SK-N-SH treated with all-trans-retinoic acid at 6 μM for 48 hours (cell line): ENCODE data around the gene LRRC2.

ENCODE experiments used
- ATAC-seq: fragments of 200-7000 bp; cut with Tn5 transposase; 3 replicates; pipeline ENCODE4 v1.9.1; 2020; ENCODE audit warnings: mild to moderate bottlenecking, moderate library complexity
- CSDC2 ChIP-seq: fragments of 250-450 bp; sonication (Bioruptor Pico); IDR thresholded peaks from 2 replicates; pipeline ENCODE4 v1.5.0; 2020; ENCODE audit warnings: mild to moderate bottlenecking, moderate library complexity
- CSRNP3 ChIP-seq: fragments of 250-450 bp; sonication (Bioruptor Pico); IDR thresholded peaks from 2 replicates; pipeline ENCODE4 v1.5.1; 2021; ENCODE audit warnings: mild to moderate bottlenecking, moderate library complexity
- OSR1 ChIP-seq: fragments of 250-450 bp; sonication (Bioruptor Pico); IDR thresholded peaks from 2 replicates; pipeline ENCODE4 v1.8.0; 2022; ENCODE audit warnings: moderate library complexity, mild to moderate bottlenecking, inconsistent platforms
- POU6F1 ChIP-seq: fragments of 250-450 bp; sonication (Bioruptor Pico); IDR thresholded peaks from 2 replicates; pipeline ENCODE4 v1.8.0; 2021; ENCODE audit warnings: low read depth, mild to moderate bottlenecking, moderate library complexity, borderline replicate concordance
- PPARA ChIP-seq: fragments of 250-450 bp; sonication (Bioruptor Pico); IDR thresholded peaks from 2 replicates; pipeline ENCODE4 v1.5.0; 2020; ENCODE audit warnings: mild to moderate bottlenecking, borderline replicate concordance
- RARB ChIP-seq: fragments of 250-450 bp; sonication (Bioruptor Pico); IDR thresholded peaks from 2 replicates; pipeline ENCODE4 v1.8.0; 2021; ENCODE audit warnings: mild to moderate bottlenecking, moderate library complexity
- SNAI2 ChIP-seq: fragments of 250-450 bp; sonication (Bioruptor Pico); IDR thresholded peaks from 2 replicates; pipeline ENCODE4 v1.5.0; 2020; ENCODE audit warnings: mild to moderate bottlenecking, moderate library complexity
- TOX ChIP-seq: fragments of 250-450 bp; sonication (Bioruptor Pico); IDR thresholded peaks from 2 replicates; pipeline ENCODE4 v1.8.0; 2021; ENCODE audit warnings: mild to moderate bottlenecking, moderate library complexity, borderline replicate concordance
- TSHZ2 ChIP-seq: fragments of 250-450 bp; sonication (Bioruptor Pico); IDR thresholded peaks from 2 replicates; pipeline ENCODE4 v1.5.0; 2020; ENCODE audit warnings: mild to moderate bottlenecking, moderate library complexity
- ZC3H10 ChIP-seq: fragments of 250-450 bp; sonication (Bioruptor Pico); IDR thresholded peaks from 2 replicates; pipeline ENCODE4 v1.5.1; 2021; ENCODE audit warnings: mild to moderate bottlenecking, moderate library complexity
- ZFP3 ChIP-seq: fragments of 250-450 bp; sonication (Bioruptor Pico); IDR thresholded peaks from 2 replicates; pipeline ENCODE4 v1.5.0; 2020; ENCODE audit warnings: mild to moderate bottlenecking, moderate library complexity
- ZFP30 ChIP-seq: fragments of 450-650 bp; formaldehyde crosslinking; IDR thresholded peaks from 2 replicates; pipeline ENCODE4 v1.5.0; 2022; ENCODE audit warnings: mild to moderate bottlenecking, moderate library complexity
- ZNF565 ChIP-seq: fragments of 450-650 bp; formaldehyde crosslinking; conservative IDR thresholded peaks from 2 replicates; pipeline ENCODE4 v1.5.0; 2020; ENCODE audit warnings: low read depth, mild to moderate bottlenecking, moderate library complexity
- ZNF70 ChIP-seq: fragments of 450-650 bp; formaldehyde crosslinking; IDR thresholded peaks from 2 replicates; pipeline ENCODE4 v1.5.0; 2020; ENCODE audit warnings: mild to moderate bottlenecking, moderate library complexity
- ZNF8 ChIP-seq: fragments of 450-650 bp; formaldehyde crosslinking; IDR thresholded peaks from 2 replicates; pipeline ENCODE4 v1.5.0; 2020; ENCODE audit warnings: mild to moderate bottlenecking, moderate library complexity
- TF ChIP-seq, protein P1 (sequence below): fragments of 250-450 bp; sonication (Bioruptor Pico); IDR thresholded peaks from 2 replicates; pipeline ENCODE4 v1.8.0; 2020; ENCODE audit warnings: mild to moderate bottlenecking, moderate library complexity, borderline replicate concordance
- TF ChIP-seq, protein P2 (sequence below): fragments of 250-450 bp; sonication (Bioruptor Pico); IDR thresholded peaks from 2 replicates; pipeline ENCODE4 v1.5.1; 2020; ENCODE audit warnings: low read depth, mild to moderate bottlenecking, moderate library complexity

The LRRC2 gene

GRCh38 chr3:46595819-46596314, 29.8 kb upstream of the LRRC2 start:
- TF ChIP-seq SNAI2 (no peak), PPARA (CRISPR knock-in tag) (no peak), TSHZ2 (CRISPR knock-in tag) (no peak), ZNF70 (CRISPR knock-in tag) (no peak), TOX (CRISPR knock-in tag) (no peak)

DNA sequence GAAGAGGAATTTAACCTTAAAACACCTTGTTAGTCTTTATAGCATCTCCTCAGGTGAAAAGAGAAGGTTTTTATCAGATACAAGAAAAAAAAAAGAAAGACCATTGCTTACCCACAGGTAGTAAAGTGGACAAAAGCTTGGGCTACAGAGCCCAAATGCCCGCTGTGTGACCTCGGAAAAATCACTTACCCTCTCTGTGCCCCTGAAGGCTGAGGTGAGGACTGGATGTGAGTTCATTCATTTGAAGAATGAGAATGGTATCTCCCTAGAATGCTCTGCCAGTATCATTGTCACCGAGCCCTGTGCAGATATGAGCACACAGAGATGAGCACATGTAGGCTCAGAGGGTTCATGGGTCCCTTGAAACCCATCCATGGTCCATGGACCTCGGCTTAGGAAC, 28.6 kb upstream of the LRRC2 start:
- no peak for TF ChIP-seq TSHZ2 (CRISPR knock-in tag)
- no peak for TF ChIP-seq CSDC2 (CRISPR knock-in tag)
- TF ChIP-seq ZNF565 (CRISPR knock-in tag): no peak
- no peak for TF ChIP-seq SNAI2
- TF ChIP-seq, protein P1, sequence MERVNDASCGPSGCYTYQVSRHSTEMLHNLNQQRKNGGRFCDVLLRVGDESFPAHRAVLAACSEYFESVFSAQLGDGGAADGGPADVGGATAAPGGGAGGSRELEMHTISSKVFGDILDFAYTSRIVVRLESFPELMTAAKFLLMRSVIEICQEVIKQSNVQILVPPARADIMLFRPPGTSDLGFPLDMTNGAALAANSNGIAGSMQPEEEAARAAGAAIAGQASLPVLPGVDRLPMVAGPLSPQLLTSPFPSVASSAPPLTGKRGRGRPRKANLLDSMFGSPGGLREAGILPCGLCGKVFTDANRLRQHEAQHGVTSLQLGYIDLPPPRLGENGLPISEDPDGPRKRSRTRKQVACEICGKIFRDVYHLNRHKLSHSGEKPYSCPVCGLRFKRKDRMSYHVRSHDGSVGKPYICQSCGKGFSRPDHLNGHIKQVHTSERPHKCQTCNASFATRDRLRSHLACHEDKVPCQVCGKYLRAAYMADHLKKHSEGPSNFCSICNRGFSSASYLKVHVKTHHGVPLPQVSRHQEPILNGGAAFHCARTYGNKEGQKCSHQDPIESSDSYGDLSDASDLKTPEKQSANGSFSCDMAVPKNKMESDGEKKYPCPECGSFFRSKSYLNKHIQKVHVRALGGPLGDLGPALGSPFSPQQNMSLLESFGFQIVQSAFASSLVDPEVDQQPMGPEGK (CRISPR knock-in tag): no peak
- TF ChIP-seq ZNF8 (CRISPR knock-in tag): no peak
- TF ChIP-seq ZNF70 (CRISPR knock-in tag): no peak
- no peak for TF ChIP-seq POU6F1 (CRISPR knock-in tag)
- no peak for TF ChIP-seq RARB (CRISPR knock-in tag)
- TF ChIP-seq, protein P2, sequence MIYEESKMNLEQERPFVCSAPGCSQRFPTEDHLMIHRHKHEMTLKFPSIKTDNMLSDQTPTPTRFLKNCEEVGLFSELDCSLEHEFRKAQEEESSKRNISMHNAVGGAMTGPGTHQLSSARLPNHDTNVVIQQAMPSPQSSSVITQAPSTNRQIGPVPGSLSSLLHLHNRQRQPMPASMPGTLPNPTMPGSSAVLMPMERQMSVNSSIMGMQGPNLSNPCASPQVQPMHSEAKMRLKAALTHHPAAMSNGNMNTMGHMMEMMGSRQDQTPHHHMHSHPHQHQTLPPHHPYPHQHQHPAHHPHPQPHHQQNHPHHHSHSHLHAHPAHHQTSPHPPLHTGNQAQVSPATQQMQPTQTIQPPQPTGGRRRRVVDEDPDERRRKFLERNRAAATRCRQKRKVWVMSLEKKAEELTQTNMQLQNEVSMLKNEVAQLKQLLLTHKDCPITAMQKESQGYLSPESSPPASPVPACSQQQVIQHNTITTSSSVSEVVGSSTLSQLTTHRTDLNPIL (CRISPR knock-in tag): no peak
- TF ChIP-seq OSR1: no peak
- TF ChIP-seq CSRNP3 (CRISPR knock-in tag): no peak
- no peak for ATAC-seq

More at GRCh38 chr3:46595819-46596314, 29.8 kb upstream of the LRRC2 start:
- no peak for ATAC-seq

- ATAC-seq: no peak
- TF ChIP-seq ZNF8 (CRISPR knock-in tag) (no peak), ZFP30 (CRISPR knock-in tag) (no peak), ZNF70 (CRISPR knock-in tag) (no peak), PPARA (CRISPR knock-in tag) (no peak), CSDC2 (CRISPR knock-in tag) (no peak), TSHZ2 (CRISPR knock-in tag) (no peak), ZC3H10 (CRISPR knock-in tag) (no peak), ZFP3 (no peak)
These were observed 27.9 kb upstream of the LRRC2 start for GRCh38 chr3:46593979-46594378.
